DND-41 (cell line): ENCODE measurements around the gene NOS1.

Experiments
- EZH2 ChIP-seq: IDR thresholded peaks from 3 replicates; pipeline ENCODE4 v1.6.1; 2012; ENCODE audit warnings: borderline replicate concordance, low read depth, mild to moderate bottlenecking, moderate library complexity, low read length, inconsistent platforms; ENCODE audit not compliant: severe bottlenecking
- TF ChIP-seq, protein P1 (sequence below): IDR thresholded peaks from 2 replicates; pipeline ENCODE4 v1.5.1; 2012; ENCODE audit warnings: borderline replicate concordance, low read length, moderate library complexity, mild to moderate bottlenecking; ENCODE audit not compliant: poor library complexity, severe bottlenecking; ENCODE audit errors: extremely low read depth

DNA sequence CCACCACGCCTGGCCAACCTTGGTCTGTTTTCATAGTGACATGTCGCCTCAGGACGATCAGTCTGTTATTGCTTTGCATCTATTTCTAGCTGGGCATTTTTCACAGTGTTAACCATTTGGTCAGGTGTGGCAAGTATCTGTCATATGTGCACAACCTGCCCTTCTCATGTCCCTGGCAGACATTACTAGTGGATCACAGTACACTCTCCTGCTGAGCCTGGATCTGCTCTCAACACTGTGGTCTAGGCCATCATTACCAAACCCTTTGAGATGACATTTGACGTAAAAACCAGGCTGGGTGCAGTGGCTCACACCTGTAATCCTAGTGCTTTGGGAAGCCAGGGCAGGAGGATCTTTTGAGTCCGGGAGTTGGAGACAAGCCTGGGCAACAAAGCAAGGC, 29.4 kb upstream of the NOS1 start:
- TF ChIP-seq, protein P1, sequence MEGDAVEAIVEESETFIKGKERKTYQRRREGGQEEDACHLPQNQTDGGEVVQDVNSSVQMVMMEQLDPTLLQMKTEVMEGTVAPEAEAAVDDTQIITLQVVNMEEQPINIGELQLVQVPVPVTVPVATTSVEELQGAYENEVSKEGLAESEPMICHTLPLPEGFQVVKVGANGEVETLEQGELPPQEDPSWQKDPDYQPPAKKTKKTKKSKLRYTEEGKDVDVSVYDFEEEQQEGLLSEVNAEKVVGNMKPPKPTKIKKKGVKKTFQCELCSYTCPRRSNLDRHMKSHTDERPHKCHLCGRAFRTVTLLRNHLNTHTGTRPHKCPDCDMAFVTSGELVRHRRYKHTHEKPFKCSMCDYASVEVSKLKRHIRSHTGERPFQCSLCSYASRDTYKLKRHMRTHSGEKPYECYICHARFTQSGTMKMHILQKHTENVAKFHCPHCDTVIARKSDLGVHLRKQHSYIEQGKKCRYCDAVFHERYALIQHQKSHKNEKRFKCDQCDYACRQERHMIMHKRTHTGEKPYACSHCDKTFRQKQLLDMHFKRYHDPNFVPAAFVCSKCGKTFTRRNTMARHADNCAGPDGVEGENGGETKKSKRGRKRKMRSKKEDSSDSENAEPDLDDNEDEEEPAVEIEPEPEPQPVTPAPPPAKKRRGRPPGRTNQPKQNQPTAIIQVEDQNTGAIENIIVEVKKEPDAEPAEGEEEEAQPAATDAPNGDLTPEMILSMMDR, result no peak
- no peak for TF ChIP-seq EZH2
